ENCODE results near the gene SEC61G.

- TF ChIP-seq CTCF (IDR thresholded peaks at IDR 0.05) (no peak), EZH2phosphoT487 (IDR thresholded peaks at IDR 0.05; ENCODE audit: borderline replicate concordance, low read depth) (no peak), TAF1 (IDR thresholded peaks at IDR 0.05; ENCODE audit: borderline replicate concordance, low read depth, low read length) (no peak), POLR2AphosphoS5 (IDR thresholded peaks at IDR 0.05; ENCODE audit: low read depth, low read length) (no peak), USF2 (IDR thresholded peaks at IDR 0.05; ENCODE audit: borderline replicate concordance, low read depth, low read length) (no peak), ELF1 (IDR thresholded peaks at IDR 0.05) (no peak), MEF2A (IDR thresholded peaks at IDR 0.05; ENCODE audit: borderline replicate concordance, low read depth) (no peak), YY1 (IDR thresholded peaks at IDR 0.05; ENCODE audit: low read depth) (no peak), RAD21 (IDR thresholded peaks at IDR 0.05; ENCODE audit: low read length) (no peak), RXRA (IDR thresholded peaks at IDR 0.05; ENCODE audit: borderline replicate concordance, low read depth) (no peak), FOXJ3 (CRISPR knock-in tag; IDR thresholded peaks at IDR 0.05) (no peak)
- TF ChIP-seq, protein P1, sequence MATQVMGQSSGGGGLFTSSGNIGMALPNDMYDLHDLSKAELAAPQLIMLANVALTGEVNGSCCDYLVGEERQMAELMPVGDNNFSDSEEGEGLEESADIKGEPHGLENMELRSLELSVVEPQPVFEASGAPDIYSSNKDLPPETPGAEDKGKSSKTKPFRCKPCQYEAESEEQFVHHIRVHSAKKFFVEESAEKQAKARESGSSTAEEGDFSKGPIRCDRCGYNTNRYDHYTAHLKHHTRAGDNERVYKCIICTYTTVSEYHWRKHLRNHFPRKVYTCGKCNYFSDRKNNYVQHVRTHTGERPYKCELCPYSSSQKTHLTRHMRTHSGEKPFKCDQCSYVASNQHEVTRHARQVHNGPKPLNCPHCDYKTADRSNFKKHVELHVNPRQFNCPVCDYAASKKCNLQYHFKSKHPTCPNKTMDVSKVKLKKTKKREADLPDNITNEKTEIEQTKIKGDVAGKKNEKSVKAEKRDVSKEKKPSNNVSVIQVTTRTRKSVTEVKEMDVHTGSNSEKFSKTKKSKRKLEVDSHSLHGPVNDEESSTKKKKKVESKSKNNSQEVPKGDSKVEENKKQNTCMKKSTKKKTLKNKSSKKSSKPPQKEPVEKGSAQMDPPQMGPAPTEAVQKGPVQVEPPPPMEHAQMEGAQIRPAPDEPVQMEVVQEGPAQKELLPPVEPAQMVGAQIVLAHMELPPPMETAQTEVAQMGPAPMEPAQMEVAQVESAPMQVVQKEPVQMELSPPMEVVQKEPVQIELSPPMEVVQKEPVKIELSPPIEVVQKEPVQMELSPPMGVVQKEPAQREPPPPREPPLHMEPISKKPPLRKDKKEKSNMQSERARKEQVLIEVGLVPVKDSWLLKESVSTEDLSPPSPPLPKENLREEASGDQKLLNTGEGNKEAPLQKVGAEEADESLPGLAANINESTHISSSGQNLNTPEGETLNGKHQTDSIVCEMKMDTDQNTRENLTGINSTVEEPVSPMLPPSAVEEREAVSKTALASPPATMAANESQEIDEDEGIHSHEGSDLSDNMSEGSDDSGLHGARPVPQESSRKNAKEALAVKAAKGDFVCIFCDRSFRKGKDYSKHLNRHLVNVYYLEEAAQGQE (IDR thresholded peaks at IDR 0.05; ENCODE audit: low read depth, low read length): no peak
- TF ChIP-seq, protein P2, sequence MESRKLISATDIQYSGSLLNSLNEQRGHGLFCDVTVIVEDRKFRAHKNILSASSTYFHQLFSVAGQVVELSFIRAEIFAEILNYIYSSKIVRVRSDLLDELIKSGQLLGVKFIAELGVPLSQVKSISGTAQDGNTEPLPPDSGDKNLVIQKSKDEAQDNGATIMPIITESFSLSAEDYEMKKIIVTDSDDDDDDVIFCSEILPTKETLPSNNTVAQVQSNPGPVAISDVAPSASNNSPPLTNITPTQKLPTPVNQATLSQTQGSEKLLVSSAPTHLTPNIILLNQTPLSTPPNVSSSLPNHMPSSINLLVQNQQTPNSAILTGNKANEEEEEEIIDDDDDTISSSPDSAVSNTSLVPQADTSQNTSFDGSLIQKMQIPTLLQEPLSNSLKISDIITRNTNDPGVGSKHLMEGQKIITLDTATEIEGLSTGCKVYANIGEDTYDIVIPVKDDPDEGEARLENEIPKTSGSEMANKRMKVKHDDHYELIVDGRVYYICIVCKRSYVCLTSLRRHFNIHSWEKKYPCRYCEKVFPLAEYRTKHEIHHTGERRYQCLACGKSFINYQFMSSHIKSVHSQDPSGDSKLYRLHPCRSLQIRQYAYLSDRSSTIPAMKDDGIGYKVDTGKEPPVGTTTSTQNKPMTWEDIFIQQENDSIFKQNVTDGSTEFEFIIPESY (IDR thresholded peaks at IDR 0.05; ENCODE audit: borderline replicate concordance, low read depth): no peak
Measured at GRCh38 chr7:54802841-54803240, 43.8 kb upstream of the SEC61G start.
